ENCODE measurements around the gene DYRK2. TPM values are rescaled to one million over a fixed set of nuclear protein-coding genes. Genes with fewer than 3 reads are reported as not detected.

The DYRK2 gene
- total RNA-seq, 1 donor from 2014 or later = 50.7 TPM

DNA sequence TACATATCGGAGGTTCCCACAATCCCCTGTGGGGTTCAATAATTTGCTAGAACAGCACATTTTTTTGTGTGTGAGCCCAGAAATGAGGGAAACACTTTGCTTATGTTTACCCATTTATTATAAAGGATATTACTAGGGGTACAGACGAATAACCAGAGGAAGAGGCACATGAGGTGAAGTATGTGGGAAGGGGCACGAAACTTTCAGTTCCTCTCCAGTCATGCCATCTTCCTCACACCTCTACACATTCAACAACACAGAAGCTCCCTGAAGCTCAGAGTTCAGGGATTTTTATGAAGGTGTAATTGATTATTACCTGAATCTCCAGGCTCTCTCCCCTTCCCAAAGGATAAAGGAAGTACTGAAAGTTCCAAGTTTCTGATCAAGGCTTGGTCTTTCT, 30.2 kb upstream of the DYRK2 start:
- Histone ChIP-seq H3K4me3 (ENCODE audit: insufficient read depth, low read depth, low read length) (no peak overlapping the region), H3K27ac (ENCODE audit: low read depth, low read length) (no peak overlapping the region), H3K4me1 (ENCODE audit: insufficient read depth, low read length) (no peaks in the 10 kb centered on the region), H3K9ac (ENCODE audit: low read length) (no peak overlapping the region), H4K20me1 (ENCODE audit: insufficient read depth, low read length) (no peaks in the 10 kb centered on the region), H3K27me3 (ENCODE audit: insufficient read depth, low read length) (no peaks in the 10 kb centered on the region), H3K9me3 (ENCODE audit: insufficient read depth, low read depth, low read length) (no peaks in the 10 kb centered on the region), H3K79me2 (ENCODE audit: insufficient read depth, low read length) (no peaks in the 10 kb centered on the region), H2AFZ (ENCODE audit: low read depth, low read length) (no peak overlapping the region), H3K36me3 (ENCODE audit: insufficient read depth, low read length) (no peaks in the 10 kb centered on the region), H3K4me2 (ENCODE audit: low read length) (no peak overlapping the region)
- FAIRE-seq (no peak), DNase-seq (ENCODE audit: low read depth) (no peak)
- Mint-ChIP-seq H3K27ac (ENCODE audit: unreplicated experiment) (no peak overlapping the region), H3K36me3 (ENCODE audit: low read depth, unreplicated experiment) (peaks cover 2% of the 10 kb centered on the region), H3K9me3 (ENCODE audit: unreplicated experiment) (peaks cover 2% of the 10 kb centered on the region), H3K4me1 (ENCODE audit: low read depth, unreplicated experiment) (peaks cover 7% of the 10 kb centered on the region), H3K27me3 (ENCODE audit: low read depth, unreplicated experiment) (peaks cover 5% of the 10 kb centered on the region), H3K4me3 (ENCODE audit: unreplicated experiment) (no peak overlapping the region)
- no peak for TF ChIP-seq EZH2 (IDR thresholded peaks at IDR 0.05; ENCODE audit: insufficient read depth, low read length)
- TF ChIP-seq, protein P1, sequence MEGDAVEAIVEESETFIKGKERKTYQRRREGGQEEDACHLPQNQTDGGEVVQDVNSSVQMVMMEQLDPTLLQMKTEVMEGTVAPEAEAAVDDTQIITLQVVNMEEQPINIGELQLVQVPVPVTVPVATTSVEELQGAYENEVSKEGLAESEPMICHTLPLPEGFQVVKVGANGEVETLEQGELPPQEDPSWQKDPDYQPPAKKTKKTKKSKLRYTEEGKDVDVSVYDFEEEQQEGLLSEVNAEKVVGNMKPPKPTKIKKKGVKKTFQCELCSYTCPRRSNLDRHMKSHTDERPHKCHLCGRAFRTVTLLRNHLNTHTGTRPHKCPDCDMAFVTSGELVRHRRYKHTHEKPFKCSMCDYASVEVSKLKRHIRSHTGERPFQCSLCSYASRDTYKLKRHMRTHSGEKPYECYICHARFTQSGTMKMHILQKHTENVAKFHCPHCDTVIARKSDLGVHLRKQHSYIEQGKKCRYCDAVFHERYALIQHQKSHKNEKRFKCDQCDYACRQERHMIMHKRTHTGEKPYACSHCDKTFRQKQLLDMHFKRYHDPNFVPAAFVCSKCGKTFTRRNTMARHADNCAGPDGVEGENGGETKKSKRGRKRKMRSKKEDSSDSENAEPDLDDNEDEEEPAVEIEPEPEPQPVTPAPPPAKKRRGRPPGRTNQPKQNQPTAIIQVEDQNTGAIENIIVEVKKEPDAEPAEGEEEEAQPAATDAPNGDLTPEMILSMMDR (IDR thresholded peaks at IDR 0.05; ENCODE audit: insufficient read depth, low read depth, low read length) = no peak

DNA sequence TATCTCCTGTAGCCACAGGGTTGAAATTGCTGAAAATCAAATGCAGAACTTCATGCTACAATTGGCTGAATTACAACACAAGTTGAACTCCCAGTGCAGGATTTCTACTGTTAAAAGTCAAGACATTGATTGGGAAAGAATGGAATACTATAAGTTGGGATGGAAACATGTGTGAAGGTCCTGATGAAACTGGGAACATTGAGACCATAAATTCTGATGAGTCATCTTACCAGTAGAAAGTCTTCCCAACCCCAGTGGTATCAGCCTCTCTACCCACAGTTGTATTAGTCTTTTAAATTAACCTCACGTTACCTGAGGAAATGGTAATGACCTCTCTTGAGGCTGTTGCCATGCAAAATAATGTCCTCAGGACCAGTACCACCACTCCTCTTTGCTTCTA, 27.4 kb upstream of the DYRK2 start:
- Histone ChIP-seq H3K9ac (ENCODE audit: low read length) (no peak overlapping the region), H3K4me1 (ENCODE audit: insufficient read depth, low read length) (no peaks in the 10 kb centered on the region), H3K27me3 (ENCODE audit: insufficient read depth, low read length) (no peaks in the 10 kb centered on the region), H3K4me2 (ENCODE audit: low read length) (no peak overlapping the region), H3K9me3 (ENCODE audit: insufficient read depth, low read depth, low read length) (no peaks in the 10 kb centered on the region), H3K79me2 (ENCODE audit: insufficient read depth, low read length) (no peaks in the 10 kb centered on the region), H3K27ac (ENCODE audit: low read depth, low read length) (no peak overlapping the region), H3K36me3 (ENCODE audit: insufficient read depth, low read length) (no peaks in the 10 kb centered on the region), H3K4me3 (ENCODE audit: insufficient read depth, low read depth, low read length) (no peak overlapping the region), H2AFZ (ENCODE audit: low read depth, low read length) (no peak overlapping the region), H4K20me1 (ENCODE audit: insufficient read depth, low read length) (no peaks in the 10 kb centered on the region)
- no peaks in the 10 kb centered on the region for H3K27me3 Mint-ChIP-seq (ENCODE audit: low read depth, unreplicated experiment)
- no peak overlapping the region for H3K4me3 Mint-ChIP-seq (ENCODE audit: unreplicated experiment)
- no peaks in the 10 kb centered on the region for H3K9me3 Mint-ChIP-seq (ENCODE audit: unreplicated experiment)
- DNase-seq (ENCODE audit: low read depth) (no peak), FAIRE-seq (no peak)
- H3K36me3 Mint-ChIP-seq (ENCODE audit: low read depth, unreplicated experiment) = peaks cover 2% of the 10 kb centered on the region
- H3K27ac Mint-ChIP-seq (ENCODE audit: unreplicated experiment) = no peak overlapping the region
- TF ChIP-seq, protein P1 (IDR thresholded peaks at IDR 0.05; ENCODE audit: insufficient read depth, low read depth, low read length) = no peak
- no peak for TF ChIP-seq EZH2 (IDR thresholded peaks at IDR 0.05; ENCODE audit: insufficient read depth, low read length)
- peaks cover 15% of the 10 kb centered on the region for H3K4me1 Mint-ChIP-seq (ENCODE audit: low read depth, unreplicated experiment)

DNA sequence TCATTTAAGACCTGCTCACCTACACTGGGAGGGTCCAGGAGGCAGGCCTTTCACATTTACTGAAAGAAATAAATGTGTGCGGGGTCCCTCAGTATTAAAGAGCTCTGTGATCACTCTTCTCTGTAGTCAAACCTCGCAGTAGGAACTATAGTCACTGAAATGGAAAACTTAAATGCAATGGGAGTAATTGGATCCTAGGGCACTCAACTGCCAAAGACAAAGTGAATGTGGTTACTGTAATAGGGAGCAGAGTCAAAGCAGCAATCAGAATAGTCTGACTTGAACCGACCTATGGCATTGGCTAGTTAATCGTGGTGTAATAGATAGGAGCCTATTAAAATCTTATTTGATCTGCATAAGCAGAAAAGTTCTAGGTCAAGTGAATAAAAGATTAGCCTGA, 26.6 kb upstream of the DYRK2 start:
- no peak overlapping the region for H3K27ac ChIP-seq (ENCODE audit: low read depth, low read length)
- peaks cover 2% of the 10 kb centered on the region for H3K36me3 Mint-ChIP-seq (ENCODE audit: low read depth, unreplicated experiment)
- no peak for TF ChIP-seq EZH2 (IDR thresholded peaks at IDR 0.05; ENCODE audit: insufficient read depth, low read length)
- TF ChIP-seq, protein P1 (IDR thresholded peaks at IDR 0.05; ENCODE audit: insufficient read depth, low read depth, low read length) = no peak
- H4K20me1 ChIP-seq (ENCODE audit: insufficient read depth, low read length) = no peaks in the 10 kb centered on the region
- H3K4me3 ChIP-seq (ENCODE audit: insufficient read depth, low read depth, low read length) = no peak overlapping the region
- H3K4me3 Mint-ChIP-seq (ENCODE audit: unreplicated experiment) = no peak overlapping the region
- no peaks in the 10 kb centered on the region for H3K27me3 Mint-ChIP-seq (ENCODE audit: low read depth, unreplicated experiment)
- H3K27ac Mint-ChIP-seq (ENCODE audit: unreplicated experiment) = no peak overlapping the region
- no peaks in the 10 kb centered on the region for H3K4me1 ChIP-seq (ENCODE audit: insufficient read depth, low read length)
- peaks cover 15% of the 10 kb centered on the region for H3K4me1 Mint-ChIP-seq (ENCODE audit: low read depth, unreplicated experiment)
- H3K9me3 ChIP-seq (ENCODE audit: insufficient read depth, low read depth, low read length) = no peaks in the 10 kb centered on the region
- no peak overlapping the region for H2AFZ ChIP-seq (ENCODE audit: low read depth, low read length)
- no peaks in the 10 kb centered on the region for H3K9me3 Mint-ChIP-seq (ENCODE audit: unreplicated experiment)
- DNase-seq (ENCODE audit: low read depth) (no peak), FAIRE-seq (no peak)
- no peak overlapping the region for H3K9ac ChIP-seq (ENCODE audit: low read length)
- no peaks in the 10 kb centered on the region for H3K36me3 ChIP-seq (ENCODE audit: insufficient read depth, low read length)
- H3K4me2 ChIP-seq (ENCODE audit: low read length) = no peak overlapping the region
- H3K79me2 ChIP-seq (ENCODE audit: insufficient read depth, low read length) = no peaks in the 10 kb centered on the region
- no peaks in the 10 kb centered on the region for H3K27me3 ChIP-seq (ENCODE audit: insufficient read depth, low read length)
